SU-DHL-6 (cell line): ENCODE results near the gene SGK1.
A peak's percentile ranks its signal among the peaks of the same experiment; 100 is the strongest.

ENCODE experiments used
- H2AFZ ChIP-seq: fragments of 200-600 bp; sonication (generic); 2 replicates; pipeline ENCODE4 v1.6.1; 2014; ENCODE audit warnings: low read depth, mild to moderate bottlenecking, moderate library complexity, mixed read lengths, antibody characterized with exemption, low read length; ENCODE audit not compliant: severe bottlenecking
- H3F3A ChIP-seq: fragments of 200-600 bp; shearing (Covaris generic); 2 replicates; pipeline ENCODE4 v1.6.0; 2016; ENCODE audit warnings: antibody characterized with exemption, mild to moderate bottlenecking; ENCODE audit not compliant: insufficient read depth
- H3K27ac ChIP-seq: fragments of 200-600 bp; sonication (generic); 2 replicates; pipeline ENCODE4 v1.5.1; 2016; ENCODE audit warnings: low read depth, mild to moderate bottlenecking, low read length, moderate library complexity, mixed read lengths
- H3K27me3 ChIP-seq: fragments of 200-600 bp; sonication (generic), shearing (Covaris generic); 2 replicates; pipeline ENCODE4 v1.6.0; 2014; ENCODE audit warnings: mild to moderate bottlenecking, low read length
- H3K36me3 ChIP-seq: fragments of 200-600 bp; sonication (generic); 2 replicates; pipeline ENCODE4 v1.6.1; 2014; ENCODE audit warnings: mild to moderate bottlenecking, low read length, mixed read lengths
- H3K4me2 ChIP-seq: fragments of 300-600, 200-600 bp; shearing (Covaris generic), sonication (generic); 2 replicates; pipeline ENCODE4 v1.6.0; 2014; ENCODE audit warnings: low read length, low read depth, mild to moderate bottlenecking; ENCODE audit not compliant: poor library complexity, severe bottlenecking
- H3K4me3 ChIP-seq: fragments of 200-600 bp; sonication (generic); 2 replicates; pipeline ENCODE4 v1.5.1; 2014; ENCODE audit warnings: antibody characterized with exemption, low read length, mild to moderate bottlenecking, mixed read lengths; ENCODE audit not compliant: insufficient read depth, poor library complexity, severe bottlenecking
- H3K79me2 ChIP-seq: fragments of 200-600 bp; sonication (generic); 2 replicates; pipeline ENCODE4 v1.6.1; 2014; ENCODE audit warnings: mild to moderate bottlenecking, low read length, moderate library complexity; ENCODE audit not compliant: insufficient read depth
- H3K9ac ChIP-seq: fragments of 200-600 bp; sonication (generic); 2 replicates; pipeline ENCODE4 v1.7.0; 2014; ENCODE audit warnings: mild to moderate bottlenecking, low read length
- H3K9me2 ChIP-seq: fragments of 200-600 bp; sonication (generic); replicated peaks from 2 replicates; pipeline ENCODE4 v1.6.1; 2014; ENCODE audit warnings: low read length; ENCODE audit not compliant: insufficient read depth
- H3K9me3 ChIP-seq: fragments of 200-600 bp; sonication (generic); 2 replicates; pipeline ENCODE4 v1.6.1; 2014; ENCODE audit warnings: low read length, mixed read lengths; ENCODE audit not compliant: insufficient read depth
- H4K20me1 ChIP-seq: fragments of 200-600 bp; sonication (generic); 2 replicates; pipeline ENCODE4 v1.6.1; 2014; ENCODE audit warnings: low read depth, mild to moderate bottlenecking, antibody characterized with exemption, low read length, moderate library complexity, mixed read lengths
- CTCF ChIP-seq: fragments of 200-600 bp; sonication (generic); IDR thresholded peaks from one replicate; pipeline ENCODE4 v1.5.1; 2017; ENCODE audit warnings: antibody characterized with exemption, mild to moderate bottlenecking, low read length, moderate library complexity; ENCODE audit not compliant: insufficient read depth, poor library complexity, severe bottlenecking
- EZH2phosphoT487 ChIP-seq: fragments of 200-600 bp; sonication (generic), shearing (Covaris generic); conservative IDR thresholded peaks from 2 replicates; pipeline ENCODE4 v1.6.1; 2018; ENCODE audit warnings: mild to moderate bottlenecking, antibody characterized with exemption, low read length, moderate library complexity, mixed read lengths

The SGK1 gene

GRCh38 chr6:134316733-134317431, 1.0 kb downstream of the SGK1 start:
- Histone ChIP-seq H3K27me3 (no peaks in the 10 kb centered on the region), H3K9me2 (no peaks in the 10 kb centered on the region), H3K36me3 (no peaks in the 10 kb centered on the region), H3K27ac (no peak overlapping the region), H4K20me1 (no peaks in the 10 kb centered on the region), H3K9ac (peak overlapping the region; percentile 55; the same call in 1 of the 2 replicates), H3K4me3 (peak overlapping the region; percentile 54), H3F3A (no peaks in the 10 kb centered on the region), H3K4me2 (peak overlapping the region; percentile 76), H2AFZ (peak overlapping the region; percentile 94), H3K9me3 (peaks cover 4% of the 10 kb centered on the region; the same call in 1 of the 2 replicates), H3K79me2 (no peaks in the 10 kb centered on the region)
- TF ChIP-seq EZH2phosphoT487 (no peak), CTCF (no peak)

- Histone ChIP-seq H3K27me3 (no peaks in the 10 kb centered on the region), H2AFZ (no peak overlapping the region)
- TF ChIP-seq EZH2phosphoT487, result no peak
Observed at GRCh38 chr6:134315974-134316441, 1.9 kb downstream of the SGK1 start.

DNA sequence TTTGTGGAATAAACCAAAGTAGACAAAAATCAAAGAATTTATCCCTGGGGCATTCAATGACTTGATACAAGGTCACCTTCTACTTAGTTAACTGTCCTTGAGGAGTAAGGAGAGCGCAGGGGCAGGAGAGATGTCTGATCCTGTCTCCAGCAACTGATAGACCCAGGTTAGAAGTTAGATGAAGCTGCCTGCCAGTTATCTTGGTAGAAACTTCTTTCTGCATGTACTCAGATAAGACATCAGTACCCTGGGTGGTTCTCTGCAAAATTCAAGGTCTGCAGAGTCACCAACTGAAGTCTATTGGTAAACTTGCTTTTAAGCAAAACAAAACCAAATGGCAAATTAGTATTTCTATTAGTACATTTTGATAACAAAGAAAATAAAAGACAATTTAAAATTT, 2.7 kb downstream of the SGK1 start:
- H3K79me2 ChIP-seq, result no peaks in the 10 kb centered on the region
- H3K9me2 ChIP-seq, result no peaks in the 10 kb centered on the region
- no peaks in the 10 kb centered on the region for H3K36me3 ChIP-seq
- H3K9ac ChIP-seq, result no peak overlapping the region
- H3K9me3 ChIP-seq, result peaks cover 4% of the 10 kb centered on the region; the same call in 1 of the 2 replicates
- no peaks in the 10 kb centered on the region for H4K20me1 ChIP-seq
- no peak overlapping the region for H2AFZ ChIP-seq
- H3K4me2 ChIP-seq, result no peak overlapping the region
- no peak overlapping the region for H3K27ac ChIP-seq
- H3K27me3 ChIP-seq, result no peaks in the 10 kb centered on the region
- H3K4me3 ChIP-seq, result no peak overlapping the region
- TF ChIP-seq EZH2phosphoT487 (no peak), CTCF (no peak)
- no peaks in the 10 kb centered on the region for H3F3A ChIP-seq

More at GRCh38 chr6:134315974-134316441, 1.9 kb downstream of the SGK1 start:
- Histone ChIP-seq H3K79me2 (no peaks in the 10 kb centered on the region), H3K4me2 (no peak overlapping the region), H4K20me1 (no peaks in the 10 kb centered on the region), H3K4me3 (no peak overlapping the region), H3K36me3 (no peaks in the 10 kb centered on the region), H3F3A (no peaks in the 10 kb centered on the region), H3K9me2 (no peaks in the 10 kb centered on the region), H3K27ac (no peak overlapping the region), H3K9ac (no peak overlapping the region), H3K9me3 (peaks cover 4% of the 10 kb centered on the region; the same call in 1 of the 2 replicates)
